ENCODE data around the gene ITGB3.
"Not testable (repeated sequence)": the region's sequence is repeated elsewhere in the genome, so short reads cannot be mapped to it uniquely, and the experiment has no call there.

The ITGB3 gene

DNA sequence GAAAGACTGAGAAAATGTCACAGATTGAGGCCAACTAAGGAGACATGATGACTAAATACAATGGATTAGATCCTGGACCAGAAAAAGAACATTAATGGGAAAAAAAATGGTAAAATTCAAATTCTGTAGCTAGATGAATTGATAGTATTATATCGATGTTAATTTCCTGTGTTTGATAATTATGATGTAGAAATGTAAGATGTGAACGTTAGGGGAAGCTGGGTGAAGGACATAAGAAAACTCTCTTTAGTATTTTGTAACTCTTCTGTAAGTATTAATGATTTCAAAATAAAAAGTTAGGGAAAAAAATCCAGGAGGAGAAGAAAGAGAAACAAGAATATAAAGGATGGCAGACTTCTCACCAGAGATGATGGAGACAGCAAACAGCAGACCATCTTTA, 2.8 kb upstream of the ITGB3 start:
- no peak for DNase-seq

GRCh38 chr17:47251421-47251940, 2.1 kb upstream of the ITGB3 start:
- no peak for DNase-seq

- no peak for DNase-seq
These were observed 1.4 kb upstream of the ITGB3 start for GRCh38 chr17:47252209-47252608.

DNA sequence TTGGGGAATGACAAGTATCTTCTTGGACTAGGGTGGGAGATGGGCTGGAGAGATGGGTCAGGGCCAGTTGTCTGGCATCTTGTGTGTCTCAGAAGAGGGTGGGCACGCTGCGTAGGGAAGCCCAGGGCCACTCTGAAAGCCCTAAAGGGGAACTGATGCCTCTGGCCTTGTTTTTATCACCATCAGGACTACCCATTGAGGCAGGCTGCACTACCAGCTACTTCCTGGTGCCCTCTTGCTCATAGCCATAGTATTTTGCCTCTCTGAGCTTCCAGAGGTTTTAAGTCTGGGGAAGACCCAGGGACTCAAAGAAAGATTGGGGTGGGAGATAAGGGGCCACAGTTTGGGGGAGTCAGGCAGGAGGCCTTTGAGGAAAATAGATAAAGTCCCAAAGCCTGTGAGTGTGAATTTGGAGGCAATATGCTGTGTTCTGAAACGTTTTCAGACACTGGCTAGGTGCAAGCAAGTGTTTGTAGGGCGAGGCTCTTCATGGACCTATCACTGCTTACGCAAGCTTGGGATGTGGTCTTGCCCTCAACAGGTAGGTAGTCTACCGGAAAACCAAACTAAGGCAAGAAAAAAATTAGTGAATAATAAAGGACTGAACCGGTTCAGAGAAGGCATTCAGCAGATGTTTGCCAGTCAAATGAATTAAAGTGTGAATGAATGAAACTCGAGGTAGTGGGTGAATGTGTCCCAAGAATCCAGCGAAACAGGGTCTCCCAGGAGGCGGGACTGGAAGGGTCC, 688 bp upstream of the ITGB3 start:
- no peak for DNase-seq

- no peak for DNase-seq
These were observed 846 bp downstream of the ITGB3 start for GRCh38 chr17:47254403-47254943.

- no peak for DNase-seq
These were observed 4.2 kb downstream of the ITGB3 start for GRCh38 chr17:47257651-47258339.

DNA sequence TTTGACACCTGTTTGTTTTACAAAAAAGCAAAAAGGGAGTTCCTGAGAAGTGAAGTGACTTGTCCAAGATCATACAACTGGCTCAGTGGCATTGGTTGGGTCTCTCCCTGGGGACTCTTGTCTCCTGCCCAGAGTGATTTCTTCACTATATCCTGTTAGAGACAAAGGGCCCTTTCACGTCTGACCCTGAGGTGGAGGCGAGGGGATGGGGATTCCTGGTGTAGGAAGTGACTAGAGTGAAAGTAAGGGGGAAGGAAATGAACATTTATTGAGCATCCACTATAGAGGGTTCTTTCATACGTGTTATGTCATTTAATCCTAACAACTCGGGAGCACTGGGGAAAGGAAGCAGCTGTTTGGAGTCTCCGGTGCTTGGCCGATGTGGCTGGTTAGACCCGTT, 9.0 kb downstream of the ITGB3 start:
- DNase-seq = no peak

- no peak for DNase-seq
These were observed 10.5 kb downstream of the ITGB3 start for GRCh38 chr17:47264166-47264565.

GRCh38 chr17:47265983-47266541, 12.4 kb downstream of the ITGB3 start:
- no peak for DNase-seq

DNA sequence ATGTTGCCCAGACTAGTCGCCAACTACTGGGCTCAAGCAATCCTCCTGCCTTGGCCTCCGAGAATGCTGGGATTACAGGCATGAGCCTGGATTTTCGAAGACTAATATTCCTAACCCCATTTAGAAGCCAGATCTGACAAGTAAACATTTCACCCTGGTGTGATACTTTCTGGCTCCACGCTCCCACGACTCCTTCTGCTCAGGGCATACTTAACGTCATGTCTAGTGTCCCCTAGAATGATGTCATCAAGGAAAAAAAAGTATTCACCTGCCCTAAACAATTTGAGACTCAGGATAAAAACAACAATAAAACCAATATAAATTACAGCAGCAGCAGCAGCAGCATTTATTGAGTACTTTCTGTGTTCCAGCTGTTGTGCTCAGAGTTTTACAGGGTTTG, 13.2 kb downstream of the ITGB3 start:
- DNase-seq = no peak

GRCh38 chr17:47267354-47267828, 13.8 kb downstream of the ITGB3 start:
- DNase-seq = no peak

GRCh38 chr17:47268964-47269363, 15.3 kb downstream of the ITGB3 start:
- not testable (repeated sequence) for DNase-seq

DNA sequence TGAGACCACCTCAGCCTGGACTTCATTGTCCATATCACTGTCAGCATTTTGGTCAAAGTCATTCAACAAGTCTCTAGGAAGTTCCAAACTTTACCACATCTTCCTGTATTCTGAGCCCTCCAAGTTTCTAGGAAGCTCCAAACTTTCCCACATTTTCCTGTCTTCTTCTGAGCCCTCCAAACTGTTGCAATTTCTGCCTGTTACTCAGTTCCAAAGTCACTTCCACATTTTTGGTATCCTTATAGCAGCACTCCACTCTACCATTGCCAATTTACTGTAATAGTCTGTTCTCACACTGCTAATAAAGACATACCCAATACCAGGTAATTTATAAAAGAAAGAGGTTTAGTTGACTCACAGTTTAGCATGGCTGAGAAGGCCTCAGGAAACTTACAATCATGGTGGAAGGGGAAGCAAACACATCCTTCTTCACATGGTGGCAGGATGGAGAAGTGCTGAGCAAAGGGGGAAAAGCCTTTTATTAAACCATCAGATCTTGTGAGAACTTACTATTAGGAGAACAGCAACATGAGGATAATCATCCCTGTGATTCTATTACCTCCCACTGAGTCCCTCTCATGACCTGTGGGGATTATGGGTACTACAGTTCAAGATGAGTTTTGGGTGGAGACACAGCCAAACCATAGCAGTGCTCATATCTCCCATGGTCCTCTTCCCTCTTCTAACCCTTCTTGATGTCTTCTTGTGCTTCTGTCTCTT, 16.1 kb downstream of the ITGB3 start:
- not testable (repeated sequence) for DNase-seq

- DNase-seq = no peak
These were observed 17.5 kb downstream of the ITGB3 start for GRCh38 chr17:47270946-47271705.

- DNase-seq = no peak
These were observed 18.9 kb downstream of the ITGB3 start for GRCh38 chr17:47272491-47272890.

DNA sequence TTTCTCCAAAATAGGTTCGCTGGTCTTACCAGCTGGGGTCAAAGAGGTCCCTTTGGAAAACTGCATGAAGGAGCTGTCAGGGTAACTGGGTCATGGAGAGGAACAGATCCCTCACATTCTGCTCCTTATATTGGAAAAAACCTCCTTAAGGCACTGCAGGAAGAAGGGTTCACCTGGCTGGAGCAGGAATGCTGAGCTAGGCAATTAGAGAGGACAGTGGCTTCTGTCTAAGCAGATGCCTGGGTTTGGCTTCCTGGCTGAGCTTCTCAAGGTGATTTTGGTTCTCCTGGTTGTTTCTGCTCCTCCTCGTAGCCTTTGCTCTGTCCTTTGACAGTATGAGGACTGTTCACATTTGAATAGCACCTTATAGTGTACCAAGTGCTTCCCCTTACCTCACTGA, 19.6 kb downstream of the ITGB3 start:
- DNase-seq = no peak

- DNase-seq = no peak
These were observed 20.9 kb downstream of the ITGB3 start for GRCh38 chr17:47274319-47275069.

- no peak for DNase-seq
These were observed 21.8 kb downstream of the ITGB3 start for GRCh38 chr17:47275245-47275984.

DNA sequence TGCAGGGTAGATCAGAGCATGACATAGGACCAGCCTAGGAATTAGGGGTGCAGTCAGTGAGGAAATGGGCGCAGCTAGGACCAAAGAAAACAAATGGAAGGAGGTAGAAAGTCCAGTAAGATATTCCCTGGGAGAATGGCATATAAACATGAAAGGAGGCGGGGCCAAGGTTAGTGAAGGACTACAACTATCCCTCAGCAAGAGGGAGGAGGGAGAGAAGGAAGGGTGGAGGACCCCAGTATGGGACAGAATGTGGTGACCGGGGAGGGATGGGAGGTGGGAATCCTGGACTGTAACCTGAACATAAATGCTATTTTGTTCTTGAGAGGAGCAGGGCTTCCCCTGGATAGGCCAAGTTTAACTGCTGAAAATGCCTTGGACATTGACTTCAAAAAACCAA, 22.8 kb downstream of the ITGB3 start:
- DNase-seq = no peak

GRCh38 chr17:47276868-47277267, 23.2 kb downstream of the ITGB3 start:
- DNase-seq = no peak

- no peak for DNase-seq
These were observed 24.3 kb downstream of the ITGB3 start for GRCh38 chr17:47277921-47278320.

Measured in activated CD8-positive, alpha-beta memory T cell treated with anti-CD3 and anti-CD28 coated beads for 24 hours (primary cell).